Colonic mucosa (tissue), 4 donors: ENCODE measurements around the gene EXOC3. TPM values are rescaled to one million over a fixed set of nuclear protein-coding genes. Genes with fewer than 3 reads are reported as not detected.
"Not testable (repeated sequence)": the region's sequence is repeated elsewhere in the genome, so short reads cannot be mapped to it uniquely, and the experiment has no call there.

Experiments used
- DNase-seq: peaks from one replicate; pipeline ENCODE4 v3.0.0-alpha.2; 2020
- H3K27ac ChIP-seq: fragments of 200-600 bp; one replicate; pipeline ENCODE4 v1.8.0; 2021
- H3K27me3 ChIP-seq: fragments of 200-600 bp; one replicate; pipeline ENCODE4 v1.8.0; 2021
- H3K36me3 ChIP-seq: fragments of 200-600 bp; one replicate; pipeline ENCODE4 v1.8.0; 2021
- H3K4me1 ChIP-seq: fragments of 200-600 bp; one replicate; pipeline ENCODE4 v1.8.0; 2021; ENCODE audit warnings: mild to moderate bottlenecking
- H3K4me3 ChIP-seq: fragments of 200-600 bp; one replicate; pipeline ENCODE4 v1.8.0; 2021
- H3K9ac ChIP-seq, 2 donors: one replicate each; pipeline ENCODE4 v1.7.0; 2013; ENCODE audit warnings: control low read depth in 2 of 2, low read depth in 2 of 2, low read length in 2 of 2
- H3K9me3 ChIP-seq: fragments of 200-600 bp; one replicate; pipeline ENCODE4 v1.8.0; 2021
- CTCF ChIP-seq: fragments of 200-600 bp; IDR thresholded peaks from one replicate; pipeline ENCODE4 v1.8.0; 2022; ENCODE audit warnings: antibody characterized with exemption, mild to moderate bottlenecking
- intact Hi-C: fragments of 100-400 bp; cut with DNase I; formaldehyde crosslinking; loops from one replicate; pipeline ENCODE4 v1.14.1; 2022
- total RNA-seq, 2 donors: library from RNA; stranded (reverse); fragmentation: NEBNext Ultra II Directional in 1 of 2; extraction: Animal tissue kit (Norgen Biotek cat#: 25700) in 1 of 2; gene quantifications; one replicate each; pipeline ENCODE4 v1.2.1, GENCODE V29; 2021
- donor health status: healthy.
- donor health status: DM: no; HTN: no; CAD: no.
- donor health status: DM: no; HTN: no; CAD: no.

Gene EXOC3
- total RNA-seq, 2 donors from 2014 or later = 52.0 to 58.7 TPM

DNA sequence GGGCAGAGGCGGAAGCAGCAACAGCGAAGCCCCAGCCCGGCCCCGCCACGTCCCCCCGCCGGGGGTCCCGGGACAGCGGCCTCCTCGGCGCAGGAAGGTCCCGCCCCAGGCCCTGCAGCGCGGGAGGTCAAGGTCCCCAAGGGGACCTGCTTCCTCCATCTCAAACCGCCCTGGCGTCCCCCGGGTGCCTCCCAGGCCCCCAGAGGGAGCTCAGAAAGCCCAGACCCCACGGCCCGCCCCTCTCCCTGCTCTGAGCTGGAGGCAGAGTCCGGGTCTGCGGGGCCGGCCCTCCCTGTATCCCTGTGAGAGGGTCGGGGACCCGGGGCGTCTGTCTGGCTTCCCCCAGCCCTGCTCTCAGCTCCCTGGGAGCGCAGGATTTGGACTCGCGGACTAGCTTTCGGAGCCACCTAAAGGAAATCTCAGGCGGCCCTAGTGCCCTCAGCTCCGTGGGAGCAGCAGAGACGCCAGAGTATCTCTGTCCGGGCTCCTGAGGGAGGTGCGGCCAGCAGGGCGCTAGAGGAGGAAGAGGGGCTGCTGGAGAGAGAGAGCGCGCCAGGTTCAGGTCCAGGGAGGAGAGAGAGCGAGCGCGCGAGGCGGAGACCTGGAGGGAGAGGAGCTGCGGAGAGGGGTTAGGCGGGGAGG lies 30.7 kb downstream of the EXOC3 start:
- Histone ChIP-seq H3K4me1 (peaks cover 14% of the 10 kb centered on the region), H3K9ac (peak overlapping the region; percentile 66 to 81), H3K9me3 (no peaks in the 10 kb centered on the region), H3K27ac (peak overlapping the region; percentile 50), H3K36me3 (no peaks in the 10 kb centered on the region), H3K27me3 (peaks cover 36% of the 10 kb centered on the region), H3K4me3 (peak overlapping the region; percentile 62)
- TF ChIP-seq CTCF = no peak
- DNase-seq = peak; percentile 32
- intact Hi-C loops = loop anchor here (10.0 kb wide), 1 partner anchor 141 kb away; the partner anchor contains the start of gene CEP72

GRCh38 chr5:474232-474839 lies 31.4 kb downstream of the EXOC3 start:
- H3K4me1 ChIP-seq = peaks cover 14% of the 10 kb centered on the region
- H3K27ac ChIP-seq, H3K9ac ChIP-seq, DNase-seq, H3K9me3 ChIP-seq, H3K36me3 ChIP-seq: not testable (repeated sequence)
- intact Hi-C loops = loop anchor here (10.0 kb wide), 1 partner anchor 140 kb away; the partner anchor contains the start of gene CEP72
- H3K27me3 ChIP-seq = peaks cover 38% of the 10 kb centered on the region
- H3K4me3 ChIP-seq = peak overlapping the region; percentile 62

DNA sequence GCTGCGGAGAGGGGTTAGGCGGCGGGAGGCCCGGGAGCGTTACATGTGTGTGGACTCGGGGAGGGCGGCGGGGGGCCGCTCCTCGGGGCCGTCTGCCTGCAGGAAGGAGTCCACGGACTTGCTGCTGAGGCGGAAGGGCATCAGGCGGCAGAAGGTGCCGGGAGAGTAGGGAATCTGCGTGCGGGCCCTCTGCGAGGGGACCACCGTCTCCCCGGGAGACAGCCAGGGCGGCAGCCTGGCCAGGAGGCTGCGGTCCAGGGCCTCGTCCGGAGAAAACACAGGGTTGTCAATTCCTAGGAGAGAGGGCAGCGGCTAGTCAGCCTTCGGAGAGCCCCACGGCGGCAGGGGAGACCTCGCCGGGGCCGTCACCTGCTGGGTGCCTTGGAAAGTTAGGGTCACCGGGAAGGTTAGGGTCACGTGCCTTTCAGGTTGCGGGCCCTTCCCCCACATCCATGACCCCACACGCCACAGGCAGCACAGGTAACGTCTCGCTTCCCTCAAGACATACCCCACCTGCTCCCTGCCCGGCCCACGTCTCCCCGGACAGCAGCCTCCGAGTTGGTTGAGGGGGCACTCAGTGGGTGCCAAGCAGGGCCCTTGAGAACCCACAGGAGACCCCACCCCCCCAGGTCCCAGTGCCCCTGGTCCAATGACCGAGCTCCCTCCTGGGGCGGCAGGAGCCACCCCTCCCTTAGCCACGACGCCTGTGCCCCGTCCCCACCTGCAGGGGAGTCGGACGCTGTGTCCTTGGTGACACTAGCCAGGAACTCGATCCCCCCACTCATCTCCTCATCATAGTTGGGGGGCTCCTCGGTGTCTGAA lies 32.1 kb downstream of the EXOC3 start:
- DNase-seq = no peak
- H3K4me3 ChIP-seq = no peak overlapping the region
- no peak overlapping the region for H3K27ac ChIP-seq
- peaks cover 38% of the 10 kb centered on the region for H3K27me3 ChIP-seq
- H3K9me3 ChIP-seq = no peaks in the 10 kb centered on the region
- peaks cover 14% of the 10 kb centered on the region for H3K4me1 ChIP-seq
- H3K36me3 ChIP-seq = no peaks in the 10 kb centered on the region
- intact Hi-C loops = loop anchor here (10.0 kb wide), 1 partner anchor 140 kb away; the partner anchor contains the start of gene CEP72
- peak overlapping the region in 1 of 2 donors; percentile 12 for H3K9ac ChIP-seq
- no peak for TF ChIP-seq CTCF

DNA sequence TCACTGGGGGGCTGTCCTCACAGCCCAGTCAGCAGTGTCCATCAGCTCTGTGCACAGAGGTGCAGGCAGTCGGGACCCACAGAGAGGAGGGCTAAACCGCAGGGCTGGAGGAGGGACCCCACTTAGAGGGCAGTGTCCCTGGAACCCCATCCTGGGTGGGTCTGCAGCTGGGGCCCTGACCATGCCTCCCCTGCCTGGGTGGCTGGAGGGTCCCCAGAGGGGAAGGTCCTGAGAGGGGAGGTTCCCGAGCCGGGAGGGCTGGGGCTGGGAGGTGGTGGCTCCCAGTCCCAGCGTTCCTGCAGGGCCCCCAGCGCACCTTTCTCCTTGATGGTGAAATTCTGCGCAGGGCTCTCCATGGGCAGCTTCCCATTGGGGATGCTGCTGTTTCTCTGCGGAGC lies 32.7 kb downstream of the EXOC3 start:
- intact Hi-C loops = loop anchor here (10.0 kb wide), 1 partner anchor 139 kb away; the partner anchor contains the start of gene CEP72
- Histone ChIP-seq H3K36me3 (no peaks in the 10 kb centered on the region), H3K27ac (no peak overlapping the region), H3K4me1 (peaks cover 14% of the 10 kb centered on the region), H3K27me3 (peaks cover 38% of the 10 kb centered on the region), H3K9me3 (no peaks in the 10 kb centered on the region), H3K9ac (peak overlapping the region in 1 of 2 donors; percentile 12), H3K4me3 (no peak overlapping the region)
- TF ChIP-seq CTCF = no peak
- DNase-seq = no peak

GRCh38 chr5:476102-476813 lies 33.3 kb downstream of the EXOC3 start:
- no peak for TF ChIP-seq CTCF
- Histone ChIP-seq H3K9ac (peak overlapping the region in 1 of 2 donors; percentile 12), H3K4me3 (no peak overlapping the region), H3K36me3 (no peaks in the 10 kb centered on the region), H3K4me1 (peaks cover 14% of the 10 kb centered on the region), H3K9me3 (no peaks in the 10 kb centered on the region), H3K27ac (no peak overlapping the region), H3K27me3 (peaks cover 42% of the 10 kb centered on the region)
- intact Hi-C loops = loop anchor here (10.0 kb wide), 1 partner anchor 139 kb away; the partner anchor contains the start of gene CEP72
- DNase-seq = no peak
